Right hindlimb (tissue), 1 donor: ENCODE results near the gene ZCCHC7.
A peak's percentile ranks its signal among the peaks of the same experiment; 100 is the strongest.
"Not testable (repeated sequence)": the region's sequence is repeated elsewhere in the genome, so short reads cannot be mapped to it uniquely, and the experiment has no call there.

Experiments
- DNase-seq: peaks from one replicate; pipeline ENCODE4 v3.0.0-alpha.2; 2018

The ZCCHC7 gene

GRCh38 chr9:37119907-37120842 lies at the start of gene ZCCHC7:
ZCCHC7 (plus strand) TSS chr9:37120574.
- DNase-seq: peak; percentile 97

GRCh38 chr9:37074790-37075189 lies 45.6 kb upstream of the ZCCHC7 start:
- not testable (repeated sequence) for DNase-seq

- DNase-seq: peak; percentile 95
Measured at GRCh38 chr9:37079370-37080164, 40.8 kb upstream of the ZCCHC7 start.

- DNase-seq: not testable (repeated sequence)
Measured at GRCh38 chr9:37080165-37080628, 40.2 kb upstream of the ZCCHC7 start.

- DNase-seq: not testable (repeated sequence)
Measured at GRCh38 chr9:37081507-37081906, 38.9 kb upstream of the ZCCHC7 start.

- no peak for DNase-seq
Measured at GRCh38 chr9:37082214-37082765, 38.1 kb upstream of the ZCCHC7 start.

GRCh38 chr9:37083654-37084053 lies 36.7 kb upstream of the ZCCHC7 start:
- no peak for DNase-seq

GRCh38 chr9:37085233-37085632 lies 35.1 kb upstream of the ZCCHC7 start:
- no peak for DNase-seq

GRCh38 chr9:37092714-37093295 lies 27.6 kb upstream of the ZCCHC7 start:
- DNase-seq: not testable (repeated sequence)

- no peak for DNase-seq
Measured at GRCh38 chr9:37094751-37095150, 25.6 kb upstream of the ZCCHC7 start.

GRCh38 chr9:37096628-37097027 lies 23.7 kb upstream of the ZCCHC7 start:
- no peak for DNase-seq

- DNase-seq: no peak
Measured at GRCh38 chr9:37097294-37097693, 23.1 kb upstream of the ZCCHC7 start.

GRCh38 chr9:37100327-37100726 lies 20.0 kb upstream of the ZCCHC7 start:
- no peak for DNase-seq

- DNase-seq: no peak
Measured at GRCh38 chr9:37100741-37101140, 19.6 kb upstream of the ZCCHC7 start.

GRCh38 chr9:37102486-37102885 lies 17.9 kb upstream of the ZCCHC7 start:
- DNase-seq: no peak

- DNase-seq: no peak
Measured at GRCh38 chr9:37104183-37104889, 16.0 kb upstream of the ZCCHC7 start.

GRCh38 chr9:37105234-37105633 lies 15.1 kb upstream of the ZCCHC7 start:
- DNase-seq: no peak

- DNase-seq: no peak
Measured at GRCh38 chr9:37107701-37108100, 12.7 kb upstream of the ZCCHC7 start.

- not testable (repeated sequence) for DNase-seq
Measured at GRCh38 chr9:37114442-37114841, 5.9 kb upstream of the ZCCHC7 start.

GRCh38 chr9:37117956-37118355 lies 2.4 kb upstream of the ZCCHC7 start:
- no peak for DNase-seq

GRCh38 chr9:37119360-37119759 lies 1.0 kb upstream of the ZCCHC7 start:
- DNase-seq: no peak

- not testable (repeated sequence) for DNase-seq
Measured at GRCh38 chr9:37120843-37121335, 515 bp downstream of the ZCCHC7 start.
